ES-I3 (cell line): ENCODE results near the gene TMEM147.

Experiments
- H3K36me3 ChIP-seq: 2 replicates; pipeline ENCODE4 v1.6.1; 2013; ENCODE audit warnings: mild to moderate bottlenecking, low read length, control low read depth, moderate library complexity; ENCODE audit not compliant: insufficient read depth
- H3K4me1 ChIP-seq: 2 replicates; pipeline ENCODE4 v1.6.1; 2013; ENCODE audit warnings: mild to moderate bottlenecking, control low read depth, low read length; ENCODE audit not compliant: insufficient read depth
- H3K9ac ChIP-seq: 2 replicates; pipeline ENCODE4 v1.6.1; 2013; ENCODE audit warnings: low read depth, mild to moderate bottlenecking, low read length, moderate library complexity
- H3K9me3 ChIP-seq: 2 replicates; pipeline ENCODE4 v1.6.1; 2013; ENCODE audit warnings: mild to moderate bottlenecking, low read length, moderate library complexity; ENCODE audit not compliant: control insufficient read depth, insufficient read depth

The TMEM147 gene

DNA sequence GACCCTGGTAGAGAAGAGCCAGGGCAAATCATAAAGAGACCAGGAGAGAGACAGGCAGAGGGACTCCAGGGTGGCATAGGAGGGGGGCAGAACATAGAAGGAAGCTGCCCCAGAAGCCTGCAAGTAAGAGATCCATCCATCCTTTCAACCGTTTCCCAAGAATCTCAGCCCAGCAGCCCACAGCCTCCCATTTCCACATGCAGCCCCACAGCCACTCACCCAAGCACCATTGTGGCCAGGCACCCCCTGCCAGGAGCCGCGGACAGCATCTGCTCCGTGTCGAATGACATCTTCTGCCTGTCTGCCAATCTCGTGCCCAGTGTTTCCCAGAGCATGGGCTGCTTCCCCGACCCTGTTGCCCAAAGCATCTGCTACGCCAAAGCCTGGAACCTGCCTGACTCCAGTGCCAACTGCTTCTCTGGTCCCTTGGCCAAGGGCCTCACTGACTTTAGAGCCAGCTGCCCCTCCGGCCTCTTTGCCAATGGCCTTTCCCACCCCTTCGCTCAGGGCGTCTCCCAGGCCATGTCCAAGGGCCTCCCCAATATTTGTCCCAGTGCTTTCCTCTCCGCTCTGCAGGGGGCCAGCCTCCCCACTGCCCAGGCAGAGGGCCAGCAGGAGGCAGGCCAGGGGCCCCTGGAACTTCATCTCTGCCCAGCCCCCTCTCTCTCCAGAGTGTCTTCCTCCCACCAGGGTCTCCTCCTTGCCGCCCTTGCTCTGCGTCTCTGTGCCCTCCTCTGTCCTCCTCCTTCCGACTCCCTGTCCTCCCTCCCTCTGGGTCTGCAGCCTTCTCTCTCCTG lies 32.4 kb upstream of the TMEM147 start:
- no peaks in the 10 kb centered on the region for H3K9me3 ChIP-seq
- no peak overlapping the region; the same call in 1 of the 2 replicates for H3K9ac ChIP-seq
- peaks cover 10% of the 10 kb centered on the region; the same call in 1 of the 2 replicates for H3K4me1 ChIP-seq
- H3K36me3 ChIP-seq = peaks cover 4% of the 10 kb centered on the region; the same call in 1 of the 2 replicates

GRCh38 chr19:35513628-35514281 lies 31.7 kb upstream of the TMEM147 start, which contains the start of gene DMKN:
DMKN (minus strand) TSS chr19:35513649; CDS start chr19:35513475, 174 bp downstream.
- no peaks in the 10 kb centered on the region for H3K9me3 ChIP-seq
- H3K4me1 ChIP-seq = peaks cover 7% of the 10 kb centered on the region; the same call in 1 of the 2 replicates
- H3K36me3 ChIP-seq = no peaks in the 10 kb centered on the region
- peak within 1 kb of the TSS; percentile 43; the same call in 1 of the 2 replicates for H3K9ac ChIP-seq

GRCh38 chr19:35514282-35514809 lies 31.1 kb upstream of the TMEM147 start:
- Histone ChIP-seq H3K9me3 (no peaks in the 10 kb centered on the region), H3K9ac (peak overlapping the region; percentile 43; the same call in 1 of the 2 replicates), H3K36me3 (no peaks in the 10 kb centered on the region), H3K4me1 (peaks cover 7% of the 10 kb centered on the region; the same call in 1 of the 2 replicates)

GRCh38 chr19:35516310-35516709 lies 29.1 kb upstream of the TMEM147 start:
- no peak overlapping the region for H3K9ac ChIP-seq
- H3K36me3 ChIP-seq = no peaks in the 10 kb centered on the region
- peaks cover 10% of the 10 kb centered on the region for H3K4me1 ChIP-seq
- no peaks in the 10 kb centered on the region for H3K9me3 ChIP-seq

DNA sequence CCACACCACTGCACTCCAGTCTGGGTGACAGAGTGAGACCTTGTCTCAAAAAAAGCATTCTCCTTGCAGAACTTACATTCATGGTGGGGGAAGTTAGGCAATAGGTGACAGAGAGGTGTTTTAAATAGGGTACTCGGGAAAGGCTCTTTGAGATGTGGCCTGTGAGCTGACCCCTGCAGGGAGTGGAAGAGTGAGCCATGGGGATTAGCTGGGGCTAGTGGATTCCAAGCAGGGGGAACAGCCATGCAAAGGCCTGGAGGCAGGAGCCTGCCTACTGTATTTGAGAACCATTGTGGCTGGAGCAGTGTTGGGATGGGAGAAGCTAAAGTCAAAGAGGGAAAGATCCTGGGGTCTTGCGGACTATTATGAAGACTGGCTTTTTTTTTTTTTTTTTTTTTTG lies 28.1 kb upstream of the TMEM147 start:
- Histone ChIP-seq H3K4me1 (peaks cover 13% of the 10 kb centered on the region), H3K9ac (no peak overlapping the region), H3K9me3 (no peaks in the 10 kb centered on the region), H3K36me3 (no peaks in the 10 kb centered on the region)

- Histone ChIP-seq H3K9me3 (no peaks in the 10 kb centered on the region), H3K36me3 (no peaks in the 10 kb centered on the region), H3K9ac (no peak overlapping the region), H3K4me1 (peaks cover 8% of the 10 kb centered on the region)
Observed at GRCh38 chr19:35518313-35518712, 27.1 kb upstream of the TMEM147 start.

GRCh38 chr19:35519291-35519690 lies 26.1 kb upstream of the TMEM147 start:
- Histone ChIP-seq H3K4me1 (peaks cover 10% of the 10 kb centered on the region), H3K9me3 (no peaks in the 10 kb centered on the region), H3K36me3 (no peaks in the 10 kb centered on the region), H3K9ac (no peak overlapping the region)

- no peak overlapping the region for H3K9ac ChIP-seq
- no peaks in the 10 kb centered on the region for H3K36me3 ChIP-seq
- no peaks in the 10 kb centered on the region for H3K9me3 ChIP-seq
- peaks cover 18% of the 10 kb centered on the region for H3K4me1 ChIP-seq
Observed at GRCh38 chr19:35521124-35521743, 24.2 kb upstream of the TMEM147 start.

DNA sequence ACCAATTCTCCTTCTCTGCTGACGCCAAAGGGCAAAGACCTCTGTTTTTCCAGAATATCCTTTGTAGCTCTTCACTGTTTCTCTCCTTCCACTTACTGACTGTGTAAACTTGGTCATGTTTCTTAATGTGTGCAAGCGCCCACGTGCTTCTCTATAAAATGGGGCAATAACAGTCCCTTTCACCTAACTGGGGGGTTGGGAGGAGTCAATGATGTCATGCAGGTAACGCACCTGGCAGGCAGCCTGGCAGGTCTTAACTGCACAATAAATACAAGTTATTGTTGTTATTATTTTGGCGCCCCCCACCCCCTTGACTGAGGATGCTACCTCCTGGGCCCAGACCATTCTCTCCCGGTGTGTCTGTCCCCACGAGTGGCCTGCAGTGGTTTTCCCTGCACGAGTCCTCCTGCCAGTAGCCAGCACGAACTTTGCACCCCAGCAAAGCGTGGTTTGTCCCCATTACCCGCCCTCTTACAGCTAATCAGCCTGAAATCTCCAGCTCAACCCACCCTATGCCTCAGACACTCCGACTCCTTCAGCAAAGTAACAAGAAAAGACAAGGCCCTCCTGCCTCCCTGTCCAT lies 22.6 kb upstream of the TMEM147 start:
- Histone ChIP-seq H3K9me3 (no peaks in the 10 kb centered on the region), H3K36me3 (no peaks in the 10 kb centered on the region), H3K4me1 (peaks cover 18% of the 10 kb centered on the region), H3K9ac (no peak overlapping the region)

DNA sequence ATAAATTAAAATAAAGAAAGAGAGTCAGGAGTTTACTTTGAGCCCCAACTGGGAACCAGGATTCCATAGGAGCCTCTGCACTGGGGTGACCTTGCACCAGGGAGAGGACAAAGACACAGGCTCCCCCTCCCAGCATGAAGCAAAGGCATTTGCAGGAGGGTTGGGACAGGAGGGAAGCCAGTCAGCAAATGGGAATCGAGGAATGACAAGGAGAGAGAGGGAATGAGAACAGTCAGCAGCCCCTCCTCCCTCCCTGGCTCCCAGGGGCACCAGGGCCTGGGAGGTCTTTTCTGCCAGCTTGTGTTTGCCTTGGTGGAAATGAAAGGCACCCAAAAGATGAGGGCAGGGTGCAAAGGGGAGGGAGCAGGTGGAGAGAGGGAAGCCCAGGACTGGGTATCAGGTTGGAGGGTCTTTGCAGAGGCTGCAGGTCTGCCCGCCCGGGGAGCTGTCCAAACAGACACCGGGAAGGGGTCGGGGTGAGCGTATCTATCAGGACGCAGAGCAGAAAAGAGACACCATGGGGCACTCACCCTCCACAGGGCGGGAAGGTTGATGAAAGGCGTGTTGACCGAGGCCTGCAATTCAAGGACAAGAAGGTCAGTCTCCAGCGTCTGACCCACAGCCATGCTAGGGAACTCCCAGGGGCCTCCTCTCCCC lies 21.1 kb upstream of the TMEM147 start:
- no peaks in the 10 kb centered on the region for H3K36me3 ChIP-seq
- peak overlapping the region; percentile 36; the same call in 1 of the 2 replicates for H3K9ac ChIP-seq
- H3K4me1 ChIP-seq = peaks cover 18% of the 10 kb centered on the region
- no peaks in the 10 kb centered on the region for H3K9me3 ChIP-seq

GRCh38 chr19:35525873-35526272 lies 19.6 kb upstream of the TMEM147 start:
- peaks cover 18% of the 10 kb centered on the region for H3K4me1 ChIP-seq

GRCh38 chr19:35528218-35529038 lies 17.0 kb upstream of the TMEM147 start, which contains the start of gene SBSN:
SBSN (minus strand) TSS chr19:35528311; CDS start chr19:35528281, 30 bp downstream.
- peaks cover 16% of the 10 kb centered on the region for H3K4me1 ChIP-seq

More at GRCh38 chr19:35525873-35526272, 19.6 kb upstream of the TMEM147 start:
- no peaks in the 10 kb centered on the region for H3K9me3 ChIP-seq
- H3K9ac ChIP-seq = no peak overlapping the region
- no peaks in the 10 kb centered on the region for H3K36me3 ChIP-seq

More at GRCh38 chr19:35528218-35529038, 17.0 kb upstream of the TMEM147 start, which contains the start of gene SBSN:
- H3K9ac ChIP-seq = no peak within 1 kb of the TSS
- no peaks in the 10 kb centered on the region for H3K9me3 ChIP-seq
- H3K36me3 ChIP-seq = no peaks in the 10 kb centered on the region
